HEK293T (cell line): ENCODE measurements around the gene SLC8A1.

Source experiments
- CTBP1 ChIP-seq: fragments of 450-650 bp; IDR thresholded peaks from 2 replicates; pipeline ENCODE4 v1.6.1; 2016; ENCODE audit warnings: borderline replicate concordance
- FOXK2 ChIP-seq: fragments of 450-650 bp; IDR thresholded peaks from 2 replicates; pipeline ENCODE4 v1.6.1; 2016; ENCODE audit warnings: mild to moderate bottlenecking
- LEF1 ChIP-seq: fragments of 450-650 bp; IDR thresholded peaks from 2 replicates; pipeline ENCODE4 v1.6.1; 2017; ENCODE audit warnings: mild to moderate bottlenecking, borderline replicate concordance
- NFRKB ChIP-seq: fragments of 450-650 bp; IDR thresholded peaks from 2 replicates; pipeline ENCODE4 v1.6.1; 2016; ENCODE audit warnings: mild to moderate bottlenecking, moderate library complexity
- PKNOX1 ChIP-seq: fragments of 450-650 bp; IDR thresholded peaks from 2 replicates; pipeline ENCODE4 v1.6.1; 2016
- SP1 ChIP-seq: fragments of 450-650 bp; IDR thresholded peaks from 2 replicates; pipeline ENCODE4 v1.6.1; 2017
- SUZ12 ChIP-seq: fragments of 450-650 bp; IDR thresholded peaks from 2 replicates; pipeline ENCODE4 v1.6.1; 2016; ENCODE audit warnings: mild to moderate bottlenecking

GRCh38 chr2:40047406-40047805 is 404.5 kb downstream of the SLC8A1 start:
- TF ChIP-seq LEF1 (no peak), NFRKB (no peak), CTBP1 (no peak), SP1 (no peak), FOXK2 (no peak), PKNOX1 (no peak), SUZ12 (no peak)
